Dendritic cell treated with granulocyte-macrophage colony-stimulating factor and Interleukin-4, amounts not matched to agents 40 ng/mL and 50 ng/mL, for 4 days (primary cell): ENCODE measurements around the gene RNF217.

ENCODE experiments used
- H3K27ac Mint-ChIP-seq: one replicate; pipeline ENCODE4 v1.8.0; 2022; ENCODE audit warnings: mild to moderate bottlenecking, mixed read lengths
- H3K27me3 Mint-ChIP-seq: one replicate; pipeline ENCODE4 v1.8.0; 2022; ENCODE audit warnings: mild to moderate bottlenecking, mixed read lengths
- H3K36me3 Mint-ChIP-seq: one replicate; pipeline ENCODE4 v1.8.0; 2022; ENCODE audit warnings: low read depth, mixed read lengths
- H3K4me1 Mint-ChIP-seq: one replicate; pipeline ENCODE4 v1.8.0; 2022; ENCODE audit warnings: low read depth, mixed read lengths
- H3K4me3 Mint-ChIP-seq: one replicate; pipeline ENCODE4 v1.8.0; 2022; ENCODE audit warnings: mild to moderate bottlenecking, moderate library complexity, mixed read lengths
- H3K9me3 Mint-ChIP-seq: one replicate; pipeline ENCODE4 v1.8.0; 2022; ENCODE audit warnings: mixed read lengths
- intact Hi-C: fragments of 100-400 bp; cut with micrococcal nuclease; formaldehyde crosslinking; loops from one replicate; pipeline ENCODE4 v1.15.0; 2022

The RNF217 gene

GRCh38 chr6:124970243-124970642 is 8.0 kb downstream of the RNF217 start:
- H3K4me3 Mint-ChIP-seq, result no peak overlapping the region
- H3K27ac Mint-ChIP-seq, result no peak overlapping the region
- no peaks in the 10 kb centered on the region for H3K27me3 Mint-ChIP-seq
- H3K36me3 Mint-ChIP-seq, result peaks cover 39% of the 10 kb centered on the region
- intact Hi-C loops, result no loop called here
- H3K9me3 Mint-ChIP-seq, result no peaks in the 10 kb centered on the region
- H3K4me1 Mint-ChIP-seq, result peaks cover 29% of the 10 kb centered on the region

DNA sequence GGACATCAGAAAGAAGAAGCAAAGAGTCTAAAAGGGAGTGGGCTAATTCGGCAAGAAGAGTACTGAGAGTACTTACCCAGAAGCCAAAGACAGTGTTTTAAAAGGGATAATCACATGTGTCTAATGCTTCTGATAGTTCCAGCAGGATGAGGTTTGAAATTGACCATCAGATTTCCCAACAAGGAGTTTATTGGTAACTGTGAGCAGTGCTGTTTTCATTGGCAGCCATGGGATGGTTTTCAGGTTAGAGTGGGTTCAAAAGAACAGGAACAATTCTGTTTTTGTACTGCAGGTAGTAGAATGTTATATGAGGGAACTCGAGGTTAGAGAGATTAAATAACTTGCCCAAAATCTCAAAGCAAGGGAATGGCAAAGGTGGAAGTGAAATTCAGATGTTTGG is 8.5 kb downstream of the RNF217 start:
- H3K4me3 Mint-ChIP-seq, result no peak overlapping the region
- H3K36me3 Mint-ChIP-seq, result peaks cover 34% of the 10 kb centered on the region
- no peaks in the 10 kb centered on the region for H3K27me3 Mint-ChIP-seq
- H3K4me1 Mint-ChIP-seq, result peaks cover 23% of the 10 kb centered on the region
- intact Hi-C loops, result no loop called here
- H3K9me3 Mint-ChIP-seq, result no peaks in the 10 kb centered on the region
- H3K27ac Mint-ChIP-seq, result no peak overlapping the region

GRCh38 chr6:124973780-124974179 is 11.5 kb downstream of the RNF217 start:
- H3K27me3 Mint-ChIP-seq, result no peaks in the 10 kb centered on the region
- H3K27ac Mint-ChIP-seq, result no peak overlapping the region
- H3K9me3 Mint-ChIP-seq, result peaks cover 10% of the 10 kb centered on the region
- peaks cover 14% of the 10 kb centered on the region for H3K4me1 Mint-ChIP-seq
- no peak overlapping the region for H3K4me3 Mint-ChIP-seq
- peaks cover 46% of the 10 kb centered on the region for H3K36me3 Mint-ChIP-seq
- intact Hi-C loops, result no loop called here

- H3K9me3 Mint-ChIP-seq, result peaks cover 14% of the 10 kb centered on the region
- no peaks in the 10 kb centered on the region for H3K27me3 Mint-ChIP-seq
- no peak overlapping the region for H3K4me3 Mint-ChIP-seq
Measured at GRCh38 chr6:124974771-124975377, 12.6 kb downstream of the RNF217 start.

GRCh38 chr6:124977067-124977908 is 15.1 kb downstream of the RNF217 start:
- H3K27ac Mint-ChIP-seq, result no peak overlapping the region
- H3K9me3 Mint-ChIP-seq, result peaks cover 14% of the 10 kb centered on the region
- H3K4me3 Mint-ChIP-seq, result no peak overlapping the region
- H3K4me1 Mint-ChIP-seq, result peaks cover 17% of the 10 kb centered on the region
- intact Hi-C loops, result no loop called here
- H3K27me3 Mint-ChIP-seq, result no peaks in the 10 kb centered on the region
- H3K36me3 Mint-ChIP-seq, result peaks cover 49% of the 10 kb centered on the region

More at GRCh38 chr6:124974771-124975377, 12.6 kb downstream of the RNF217 start:
- intact Hi-C loops, result no loop called here
- H3K36me3 Mint-ChIP-seq, result peaks cover 52% of the 10 kb centered on the region
- H3K27ac Mint-ChIP-seq, result no peak overlapping the region
- H3K4me1 Mint-ChIP-seq, result peaks cover 19% of the 10 kb centered on the region

DNA sequence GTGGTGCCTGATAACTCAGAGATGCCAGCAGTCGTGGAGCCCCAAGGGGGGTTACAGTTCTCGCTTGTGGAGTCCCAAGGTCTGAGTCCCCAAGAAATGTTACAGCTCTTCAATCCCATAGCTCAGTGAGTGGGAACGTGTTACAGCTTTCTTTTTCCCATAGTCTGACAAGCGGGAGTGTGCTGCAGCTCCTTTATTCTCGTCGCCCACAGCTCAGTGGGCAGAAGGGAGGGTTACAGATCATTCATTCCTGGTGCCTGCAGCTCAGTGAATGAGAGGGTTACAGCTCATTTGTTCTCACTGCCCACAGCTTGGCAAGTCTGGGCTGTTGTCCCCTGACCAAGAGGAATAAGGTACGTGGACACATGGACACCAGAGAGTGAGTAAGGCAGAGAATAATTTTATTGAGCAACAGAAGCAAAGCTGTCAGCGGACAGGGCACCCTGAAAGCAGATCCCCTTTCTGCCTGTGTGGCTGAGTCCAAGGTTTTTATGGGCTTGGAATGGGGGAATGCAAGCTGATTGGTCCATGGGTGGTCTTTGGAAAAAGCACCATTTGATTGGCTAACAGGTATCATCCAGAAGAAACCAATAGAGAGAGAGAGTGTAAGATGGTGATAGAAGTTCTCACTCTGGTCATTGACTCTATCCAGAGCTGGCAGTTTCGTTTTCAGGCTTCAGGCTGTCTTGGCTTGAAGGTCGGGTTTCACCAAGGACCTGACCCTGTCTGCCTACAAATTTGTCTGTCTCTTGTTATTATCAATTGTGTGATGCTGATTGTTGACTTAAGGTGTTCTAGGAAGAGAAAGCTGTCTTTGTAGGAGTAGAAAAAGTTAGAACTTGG is 16.4 kb downstream of the RNF217 start:
- Mint-ChIP-seq H3K36me3 (peaks cover 38% of the 10 kb centered on the region), H3K27me3 (no peaks in the 10 kb centered on the region)
- intact Hi-C loops, result no loop called here

GRCh38 chr6:124979294-124979678 is 17.0 kb downstream of the RNF217 start:
- no peak overlapping the region for H3K4me3 Mint-ChIP-seq
- H3K9me3 Mint-ChIP-seq, result peaks cover 14% of the 10 kb centered on the region
- no peaks in the 10 kb centered on the region for H3K27me3 Mint-ChIP-seq
- peaks cover 38% of the 10 kb centered on the region for H3K36me3 Mint-ChIP-seq
- intact Hi-C loops, result no loop called here
- H3K4me1 Mint-ChIP-seq, result peaks cover 13% of the 10 kb centered on the region
- no peak overlapping the region for H3K27ac Mint-ChIP-seq

More for the DNA sequence above, 16.4 kb downstream of the RNF217 start:
- Mint-ChIP-seq H3K27ac (no peak overlapping the region), H3K4me3 (no peak overlapping the region), H3K4me1 (peaks cover 13% of the 10 kb centered on the region), H3K9me3 (peaks cover 14% of the 10 kb centered on the region)

DNA sequence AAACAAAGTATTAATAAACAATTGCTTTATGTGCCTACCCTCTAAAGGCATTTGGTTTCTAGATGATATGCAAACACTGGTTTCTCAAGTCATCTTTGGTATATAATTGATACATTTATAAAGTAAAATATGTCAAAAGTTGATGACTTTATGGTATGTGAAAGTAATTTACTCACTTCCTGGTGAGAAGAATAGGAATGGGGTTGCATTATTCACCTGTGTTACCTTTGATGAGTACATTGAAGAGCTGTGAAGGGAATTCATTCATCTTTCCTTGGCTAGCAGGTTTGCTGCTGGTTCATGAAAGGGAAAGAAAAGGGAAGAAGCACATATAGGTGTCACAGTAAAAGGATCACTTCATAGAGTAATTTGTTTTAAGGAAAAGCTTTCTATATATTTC is 20.4 kb downstream of the RNF217 start:
- no peak overlapping the region for H3K27ac Mint-ChIP-seq
- H3K9me3 Mint-ChIP-seq, result peaks cover 14% of the 10 kb centered on the region
- intact Hi-C loops, result no loop called here
- peaks cover 25% of the 10 kb centered on the region for H3K36me3 Mint-ChIP-seq
- H3K4me1 Mint-ChIP-seq, result peaks cover 28% of the 10 kb centered on the region
- no peaks in the 10 kb centered on the region for H3K27me3 Mint-ChIP-seq
- H3K4me3 Mint-ChIP-seq, result no peak overlapping the region

DNA sequence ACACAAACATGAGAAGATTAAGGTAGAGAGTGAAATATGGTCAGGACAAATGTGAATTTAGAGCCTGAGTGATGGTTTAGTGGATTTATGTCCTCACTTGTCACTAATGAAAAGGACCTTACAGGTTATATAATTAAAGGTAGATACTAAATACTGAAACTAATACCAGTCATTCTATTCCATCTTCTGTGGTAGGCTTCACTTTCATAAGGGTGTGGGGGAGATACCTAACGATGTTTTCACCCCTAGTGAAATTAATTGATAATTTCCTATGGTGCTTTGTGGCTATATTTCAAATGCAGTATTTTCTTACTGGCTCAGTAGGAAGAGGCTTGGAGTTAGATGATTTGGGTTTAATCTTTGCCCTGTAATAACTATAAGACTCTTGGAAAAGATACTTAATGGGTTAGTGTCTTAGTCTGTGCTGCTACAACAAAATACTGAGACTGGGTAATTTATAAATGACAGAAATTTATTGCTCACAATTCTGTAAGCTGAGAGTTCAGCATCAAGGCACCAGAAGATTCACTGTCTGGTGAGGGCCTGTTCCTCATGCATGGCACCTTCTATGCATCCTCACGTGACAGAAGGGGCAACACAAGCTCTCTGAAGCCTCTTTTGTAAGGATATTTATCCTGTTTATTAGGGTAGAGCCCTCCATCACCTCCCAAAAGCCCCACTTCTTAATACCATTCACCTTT is 21.3 kb downstream of the RNF217 start:
- Mint-ChIP-seq H3K9me3 (peaks cover 6% of the 10 kb centered on the region), H3K27ac (no peak overlapping the region), H3K27me3 (no peaks in the 10 kb centered on the region), H3K4me1 (peaks cover 29% of the 10 kb centered on the region), H3K4me3 (no peak overlapping the region), H3K36me3 (peaks cover 17% of the 10 kb centered on the region)
- intact Hi-C loops, result no loop called here

DNA sequence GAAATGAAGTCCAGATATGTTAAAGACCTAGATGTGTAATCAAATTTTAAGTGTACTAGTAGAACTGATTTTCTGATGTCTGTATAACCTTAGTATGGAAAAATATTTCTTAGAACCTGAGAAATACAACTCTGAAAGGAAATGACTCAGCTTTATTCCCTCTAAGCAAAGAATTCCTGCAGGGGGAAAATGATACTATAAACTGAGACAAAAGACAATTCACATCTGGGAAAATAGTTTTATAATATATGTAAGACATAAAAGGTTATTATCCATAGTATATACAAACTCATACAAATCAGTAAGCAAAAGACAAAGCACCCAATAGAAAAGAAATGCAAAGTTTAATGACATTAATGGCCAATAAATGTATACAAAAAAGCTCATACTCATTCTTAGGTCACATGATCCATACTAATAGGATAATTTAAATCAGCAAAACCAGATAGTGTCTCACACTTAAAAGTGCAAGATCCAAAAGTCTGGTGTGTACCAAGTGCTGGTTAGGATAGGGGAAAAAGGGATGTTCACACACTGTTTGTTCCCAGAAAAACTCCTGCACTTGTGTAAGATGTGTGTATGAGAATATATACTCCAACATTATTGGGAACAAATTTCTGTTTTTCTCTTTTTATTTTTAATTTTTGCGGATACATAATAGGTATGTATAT is 22.6 kb downstream of the RNF217 start:
- Mint-ChIP-seq H3K4me3 (no peak overlapping the region), H3K4me1 (peaks cover 24% of the 10 kb centered on the region), H3K27ac (no peak overlapping the region), H3K9me3 (no peaks in the 10 kb centered on the region), H3K36me3 (peaks cover 10% of the 10 kb centered on the region), H3K27me3 (no peaks in the 10 kb centered on the region)
- intact Hi-C loops, result no loop called here

DNA sequence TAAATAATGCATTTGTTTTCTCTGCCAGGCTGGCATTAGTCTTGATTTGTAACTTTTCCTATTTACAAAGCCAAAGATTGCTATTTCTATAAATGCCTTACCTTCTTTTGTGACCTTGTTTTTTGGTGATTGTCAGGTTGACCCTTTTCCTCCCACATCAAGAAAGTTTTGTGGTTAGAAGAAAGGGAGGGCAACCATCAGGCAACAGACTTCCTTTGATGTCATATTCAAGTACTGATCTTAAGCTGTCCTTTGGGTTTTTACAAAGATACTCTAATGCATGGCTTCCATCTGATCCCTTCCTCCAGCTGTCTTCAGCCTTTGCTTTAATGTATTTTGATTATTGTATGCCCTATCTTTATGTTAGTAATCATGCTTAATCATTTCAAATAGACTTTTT is 23.9 kb downstream of the RNF217 start:
- Mint-ChIP-seq H3K4me1 (peaks cover 16% of the 10 kb centered on the region), H3K4me3 (no peak overlapping the region), H3K27ac (no peak overlapping the region), H3K27me3 (no peaks in the 10 kb centered on the region), H3K9me3 (no peaks in the 10 kb centered on the region), H3K36me3 (peaks cover 10% of the 10 kb centered on the region)
- intact Hi-C loops, result no loop called here

DNA sequence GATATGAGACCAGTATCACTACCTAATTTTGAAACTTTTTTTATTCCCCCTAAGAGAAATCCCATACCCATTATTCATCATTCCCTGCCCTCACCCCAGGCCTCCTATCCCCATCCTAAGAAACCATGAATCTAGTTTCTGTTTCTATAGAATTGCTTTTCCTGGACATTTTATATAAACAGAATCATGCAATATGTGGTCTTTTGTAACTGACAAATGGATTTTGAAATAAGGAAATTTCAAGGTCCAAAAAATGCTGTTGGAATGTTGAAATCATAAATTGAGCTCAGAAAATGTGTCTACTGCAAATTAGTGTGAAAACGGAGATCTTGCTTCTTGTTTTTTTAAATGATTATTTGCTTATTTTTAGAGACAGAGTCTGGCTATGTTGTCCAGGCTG is 25.1 kb downstream of the RNF217 start:
- Mint-ChIP-seq H3K27ac (no peak overlapping the region), H3K27me3 (no peaks in the 10 kb centered on the region), H3K4me1 (peaks cover 16% of the 10 kb centered on the region), H3K9me3 (no peaks in the 10 kb centered on the region), H3K4me3 (no peak overlapping the region), H3K36me3 (peaks cover 12% of the 10 kb centered on the region)
- intact Hi-C loops, result no loop called here

- Mint-ChIP-seq H3K4me1 (peaks cover 16% of the 10 kb centered on the region), H3K27me3 (no peaks in the 10 kb centered on the region), H3K36me3 (peaks cover 12% of the 10 kb centered on the region), H3K27ac (no peak overlapping the region), H3K4me3 (no peak overlapping the region), H3K9me3 (no peaks in the 10 kb centered on the region)
- intact Hi-C loops, result no loop called here
Measured at GRCh38 chr6:124987999-124988591, 25.9 kb downstream of the RNF217 start.
